Activated CD8-positive, alpha-beta memory T cell treated with anti-CD3 and anti-CD28 coated beads for 36 hours (primary cell): Measurements from ENCODE around the gene FOXL1. TPM values are rescaled to one million over a fixed set of nuclear protein-coding genes. Genes with fewer than 3 reads are reported as not detected.

Source experiments
- CTCF ChIA-PET: fragments of 350-600 bp; sonication (Branson Sonifier 250); formaldehyde crosslinking; loops from one replicate; lab custom pipeline; 2021; ENCODE audit warnings: antibody characterized with exemption; lab: Charles Lee
- POLR2A ChIA-PET: fragments of 350-600 bp; sonication (Branson Sonifier 250); formaldehyde crosslinking; loops from one replicate; lab custom pipeline; 2021; ENCODE audit warnings: antibody characterized with exemption; lab: Charles Lee
- total RNA-seq, 2 experiments: library from RNA; stranded (reverse); gene quantifications; one replicate each; pipeline ENCODE4 v1.2.3, GENCODE V29; 2021

Gene FOXL1
- not detected for total RNA-seq

DNA sequence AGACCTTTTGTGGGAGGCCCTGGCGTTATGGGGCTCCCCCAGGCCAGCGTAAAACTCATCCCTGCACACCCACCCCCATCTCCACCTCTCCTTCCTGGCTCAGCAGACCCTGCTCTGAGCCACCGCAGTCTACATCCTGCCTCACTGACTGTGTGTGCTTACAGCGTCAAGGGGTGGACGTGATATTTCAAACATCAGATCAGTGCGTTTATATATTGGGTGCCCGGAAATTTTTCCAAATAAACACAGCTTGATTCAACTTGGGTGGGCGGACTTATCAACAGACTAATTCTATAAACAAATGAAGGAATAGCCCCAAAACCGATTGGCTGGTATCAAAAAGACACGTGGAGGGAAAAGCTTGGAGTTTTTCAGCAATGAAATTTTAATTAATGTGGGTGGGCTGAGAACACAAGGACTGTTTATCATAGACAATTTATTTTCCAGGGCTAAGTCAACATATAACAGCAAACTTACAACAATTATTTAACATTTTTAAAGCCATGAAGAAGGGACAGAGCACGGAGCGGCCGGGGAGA is at the start of gene FOXL1:
FOXL1 (plus strand) TSS at position 489 of the 539 bp plus-strand sequence. CDS start 175 bp downstream, outside the sequence.
- CTCF ChIA-PET = no interaction called here
- POLR2A ChIA-PET = no interaction called here

DNA sequence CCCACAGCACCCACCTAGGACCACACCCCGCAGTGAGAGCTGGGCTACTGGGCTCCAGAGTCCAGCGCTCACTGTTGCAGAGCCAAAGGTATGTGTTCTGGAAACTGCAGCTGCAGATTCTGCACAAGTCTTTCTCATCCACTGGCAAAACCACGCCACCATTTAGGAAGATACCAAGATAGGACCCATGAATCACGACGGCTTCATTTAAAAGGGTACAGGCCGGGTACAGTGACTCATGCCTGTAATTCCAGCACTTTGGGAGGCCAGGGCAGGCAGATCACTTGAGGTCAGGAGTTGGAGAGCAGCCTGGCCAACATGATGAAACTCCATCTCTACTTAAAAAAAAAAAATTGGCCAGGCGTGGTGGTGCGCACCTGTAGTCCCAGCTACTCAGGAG is 49.2 kb upstream of the FOXL1 start:
- CTCF ChIA-PET = no interaction called here
- POLR2A ChIA-PET = no interaction called here

DNA sequence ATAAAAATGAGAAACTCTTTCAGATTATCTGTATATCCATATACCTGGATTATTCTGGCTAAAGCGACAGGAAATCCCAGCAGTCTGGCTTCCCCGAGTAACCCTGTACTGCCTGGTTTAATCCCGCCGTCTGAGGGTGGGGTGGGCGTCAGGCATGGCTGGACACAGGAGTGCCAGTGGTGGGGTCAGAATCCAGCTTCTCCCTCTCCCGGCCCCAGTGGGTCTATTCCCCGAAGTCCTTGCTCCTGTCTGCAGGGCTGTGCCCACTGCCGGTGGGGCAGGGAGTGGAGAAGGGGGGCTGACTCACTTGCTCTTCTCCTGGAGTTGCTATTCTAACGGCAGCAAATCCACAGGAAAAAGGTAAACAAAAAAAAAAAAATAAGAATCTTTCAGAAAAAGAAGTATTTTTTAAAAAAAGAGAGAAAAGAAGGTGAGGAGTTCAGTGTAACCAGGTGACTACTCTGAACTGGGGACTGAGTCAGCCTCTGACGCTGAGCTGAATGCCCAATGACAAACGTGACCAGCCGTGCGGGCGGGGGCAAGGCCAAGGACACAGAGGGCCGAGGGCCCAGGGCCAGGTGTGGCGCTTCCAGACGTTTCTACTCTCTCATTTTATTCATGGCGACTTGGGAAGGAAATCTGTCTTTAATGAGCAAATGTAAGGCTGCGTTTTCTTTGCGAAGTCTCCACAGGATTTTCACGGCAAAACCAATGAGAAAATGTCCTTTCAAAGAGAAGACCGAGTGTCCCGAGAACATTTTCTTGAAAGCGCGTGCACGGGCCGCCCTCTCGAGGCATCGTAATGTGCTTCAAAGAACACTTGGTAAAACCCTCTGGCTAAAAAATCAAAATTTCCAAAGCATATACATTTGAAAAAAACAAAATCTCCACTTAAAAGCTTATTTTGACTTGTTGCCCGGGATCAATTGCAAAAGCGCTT is 47.8 kb upstream of the FOXL1 start:
- CTCF ChIA-PET = interaction anchor here (0.6 kb wide), 1 partner anchor 347 kb away, joined by 3 read pairs; no protein-coding TSS in a partner anchor
- POLR2A ChIA-PET = interaction anchor here (0.6 kb wide), 1 partner anchor 554 kb away, joined by 4 read pairs; no protein-coding TSS in a partner anchor

DNA sequence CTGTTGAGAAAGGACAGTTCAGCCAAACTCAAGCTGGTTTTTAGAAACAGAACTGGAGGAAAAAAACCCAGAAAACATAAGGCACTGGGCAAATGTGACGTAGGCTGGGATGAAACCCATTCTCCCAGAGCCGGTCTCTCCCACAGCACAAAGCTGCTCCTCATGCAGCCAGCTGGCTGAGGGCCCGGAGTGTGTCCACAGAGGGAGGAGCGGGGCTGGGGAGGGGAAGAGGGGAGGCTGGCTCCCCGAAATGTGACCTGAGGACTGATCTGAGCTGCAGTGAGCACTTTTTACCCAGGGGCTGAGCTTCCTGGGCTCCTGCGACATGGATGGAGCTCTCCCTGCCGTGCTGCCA is 47.2 kb upstream of the FOXL1 start:
- ChIA-PET CTCF (interaction anchor here (0.6 kb wide), 1 partner anchor 348 kb away, joined by 3 read pairs; no protein-coding TSS in a partner anchor), POLR2A (no interaction called here)

DNA sequence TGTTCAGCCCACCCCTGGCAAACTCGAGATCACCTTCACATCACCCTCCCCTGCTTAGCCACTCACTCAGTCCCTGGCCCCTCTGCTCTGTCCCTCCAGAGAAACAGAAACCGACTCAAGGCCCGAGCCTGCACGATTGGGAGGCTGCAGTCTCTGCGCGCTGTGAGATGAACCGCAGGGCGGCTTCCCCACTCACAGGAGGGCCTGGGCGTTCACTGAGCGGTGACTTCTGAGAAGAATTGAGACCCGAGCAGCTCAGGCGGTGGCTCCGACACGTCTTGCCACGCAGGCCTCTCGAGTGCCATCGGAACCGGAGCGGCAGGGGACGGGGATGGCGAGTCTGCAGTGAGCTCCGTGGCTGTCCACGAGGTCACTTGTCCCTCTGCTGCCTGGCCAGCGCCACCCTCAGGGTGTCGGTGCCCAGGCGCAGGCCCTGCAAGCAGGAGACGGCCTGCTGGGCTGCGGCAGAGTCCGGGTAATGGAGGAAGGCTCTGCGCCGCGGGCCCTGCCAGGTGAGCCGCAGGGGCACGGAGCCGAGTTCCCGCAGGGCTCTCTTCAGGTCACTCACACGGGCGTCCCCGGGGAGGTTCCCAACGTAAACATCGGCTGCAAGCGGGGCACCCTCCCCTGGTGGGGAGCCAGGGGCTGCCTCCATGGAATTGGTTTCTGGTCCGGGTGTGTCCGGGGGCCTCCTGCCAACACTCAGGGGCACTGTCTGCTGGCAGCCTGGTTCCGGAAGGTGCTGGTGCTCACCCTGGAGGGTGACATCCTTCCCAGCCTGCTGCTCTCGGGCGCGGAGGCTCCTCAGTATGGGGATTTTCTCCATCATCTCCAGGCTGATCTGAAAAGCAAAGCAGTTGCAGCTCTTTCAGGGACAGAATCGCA is 46.5 kb upstream of the FOXL1 start:
- POLR2A ChIA-PET = no interaction called here
- CTCF ChIA-PET = no interaction called here

DNA sequence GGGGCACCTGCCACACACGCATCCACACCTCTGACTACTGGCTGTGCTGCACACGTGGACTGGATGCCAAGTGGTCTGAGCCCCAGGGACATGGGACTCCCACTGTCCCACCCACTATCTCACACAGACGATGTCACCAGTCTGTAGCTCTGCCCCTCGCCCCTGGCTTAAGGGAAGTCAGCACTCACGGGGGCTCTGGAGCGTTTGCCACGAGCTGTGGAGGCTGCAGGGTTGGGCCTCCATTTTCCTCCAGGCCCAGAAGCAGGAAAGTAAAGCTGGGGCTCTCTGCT is 45.9 kb upstream of the FOXL1 start:
- POLR2A ChIA-PET = no interaction called here
- CTCF ChIA-PET = no interaction called here

DNA sequence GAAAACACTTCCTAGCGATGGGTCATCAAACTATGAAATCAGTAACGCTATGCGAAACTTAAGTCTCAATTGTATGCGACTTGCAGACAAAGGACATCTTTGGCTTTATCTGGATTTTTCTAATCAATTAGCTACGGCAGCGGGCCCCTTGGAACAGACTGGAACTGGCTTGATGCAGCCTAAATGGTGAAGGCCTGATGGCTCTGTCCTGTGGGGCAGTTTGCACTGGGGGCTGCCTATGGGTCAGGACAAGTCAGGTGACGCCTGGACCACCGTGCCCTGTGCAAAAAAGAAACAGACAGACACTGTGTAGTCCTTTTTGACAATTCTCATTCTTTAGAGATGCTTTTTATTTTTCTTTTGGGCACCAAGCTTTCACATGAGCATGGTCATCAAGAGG is 45.3 kb upstream of the FOXL1 start:
- CTCF ChIA-PET = no interaction called here
- POLR2A ChIA-PET = no interaction called here

DNA sequence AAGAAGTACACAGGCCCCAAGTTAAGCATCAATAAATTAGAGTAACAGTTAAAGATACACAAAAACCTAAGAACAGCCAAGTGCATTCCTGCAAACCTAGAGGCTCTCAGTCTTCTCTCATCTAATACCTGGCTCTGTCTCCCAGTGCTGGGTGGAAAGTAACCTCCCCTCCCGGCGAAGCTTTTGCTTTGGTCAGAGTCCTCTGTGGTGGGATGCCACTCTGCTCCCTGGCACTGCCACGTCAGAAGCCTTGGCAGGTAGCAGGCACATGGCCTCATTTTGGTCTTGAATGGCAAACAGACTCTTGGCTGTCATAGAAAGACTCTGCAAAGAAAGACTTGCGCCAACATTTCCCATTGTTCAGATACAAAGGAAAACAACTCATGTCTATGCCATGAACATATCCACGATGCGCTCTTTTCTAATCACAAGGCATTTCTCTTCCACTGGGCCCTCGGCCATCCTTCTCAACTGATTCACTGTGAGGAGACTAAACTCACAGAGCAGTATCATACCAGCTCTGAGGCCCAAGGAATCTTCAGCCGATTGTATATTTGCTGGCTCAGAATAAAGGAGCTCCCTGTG is 44.5 kb upstream of the FOXL1 start:
- POLR2A ChIA-PET = no interaction called here
- CTCF ChIA-PET = no interaction called here

DNA sequence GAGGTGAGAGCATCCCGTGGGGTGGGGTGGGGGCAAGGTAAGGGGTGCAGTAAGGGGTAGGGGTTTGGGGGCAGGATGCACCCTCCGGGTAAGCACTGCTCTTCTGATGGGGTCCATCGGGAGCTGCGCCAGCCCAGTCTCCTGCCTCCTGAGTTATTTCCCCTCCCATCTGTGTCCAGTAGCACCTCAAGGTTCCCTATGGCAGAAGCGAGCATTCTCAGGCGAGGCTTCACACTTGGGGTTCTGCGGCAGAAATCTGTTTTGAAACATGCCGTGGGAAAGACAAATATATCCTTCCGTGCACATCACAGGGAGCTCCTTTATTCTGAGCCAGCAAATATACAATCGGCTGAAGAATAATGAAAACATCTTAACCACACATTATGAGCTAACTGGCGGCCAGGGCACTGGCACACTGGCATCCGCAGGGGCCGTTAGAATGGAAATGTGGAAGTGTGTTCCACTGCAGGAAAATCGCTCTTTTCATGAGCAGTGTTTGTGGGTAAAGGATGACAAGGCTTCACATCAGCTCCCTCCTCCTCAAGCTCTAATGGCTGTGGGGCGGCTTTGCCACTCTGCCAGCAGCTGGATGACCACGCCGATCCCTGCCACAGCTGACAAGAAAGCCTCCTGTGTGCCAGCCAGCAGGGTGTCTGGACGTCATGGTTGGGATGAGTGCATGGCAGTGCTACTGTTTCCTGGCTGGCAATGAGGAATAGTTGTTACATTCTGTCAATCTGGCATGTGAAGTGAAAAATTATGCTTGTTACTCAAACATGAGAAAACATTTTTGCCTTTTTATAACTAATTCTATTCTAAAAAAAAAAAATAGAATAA is 43.4 kb upstream of the FOXL1 start:
- ChIA-PET CTCF (no interaction called here), POLR2A (no interaction called here)

DNA sequence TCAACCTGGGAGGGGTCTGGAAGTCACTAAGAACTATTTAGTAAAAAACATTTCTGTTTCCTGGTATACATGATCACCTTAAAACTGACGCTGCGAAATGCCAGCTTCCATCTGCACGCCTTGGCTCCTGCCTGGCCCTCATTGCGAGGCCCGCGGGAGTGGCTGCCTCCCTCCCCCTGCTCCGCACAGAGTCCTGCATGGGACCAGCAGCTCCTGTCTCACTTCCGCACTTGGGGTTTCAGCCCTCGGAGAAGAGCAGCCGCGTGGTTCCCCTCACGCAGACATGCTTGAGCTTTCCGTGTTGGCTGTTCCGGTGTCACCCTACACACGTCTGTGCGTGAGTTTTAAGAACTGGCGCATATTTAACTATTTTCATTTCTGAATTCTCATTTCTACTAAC is 41.7 kb upstream of the FOXL1 start:
- ChIA-PET CTCF (interaction anchor here (1.2 kb wide), 1 partner anchor 19 kb away, joined by 3 read pairs; no protein-coding TSS in a partner anchor), POLR2A (no interaction called here)

DNA sequence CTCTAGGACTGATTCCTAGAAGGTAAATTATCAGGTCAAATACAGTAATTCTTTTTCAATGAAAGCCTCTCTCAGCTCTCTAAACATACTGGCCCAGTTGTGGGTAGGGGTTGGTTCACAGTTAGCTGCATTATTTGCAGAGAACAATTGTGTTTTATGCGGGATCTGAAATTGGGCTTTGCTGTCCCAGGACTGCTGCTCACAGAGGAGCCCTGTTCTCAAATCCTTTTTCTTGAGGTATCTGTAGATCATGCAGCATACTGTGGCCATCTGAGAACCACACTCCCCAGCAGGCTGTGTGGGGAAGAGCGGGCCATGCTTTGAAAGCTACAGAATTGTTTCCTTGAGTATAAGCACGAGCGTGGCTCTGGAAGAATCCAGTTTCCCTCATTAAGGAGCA is 40.9 kb upstream of the FOXL1 start:
- ChIA-PET CTCF (no interaction called here), POLR2A (no interaction called here)

DNA sequence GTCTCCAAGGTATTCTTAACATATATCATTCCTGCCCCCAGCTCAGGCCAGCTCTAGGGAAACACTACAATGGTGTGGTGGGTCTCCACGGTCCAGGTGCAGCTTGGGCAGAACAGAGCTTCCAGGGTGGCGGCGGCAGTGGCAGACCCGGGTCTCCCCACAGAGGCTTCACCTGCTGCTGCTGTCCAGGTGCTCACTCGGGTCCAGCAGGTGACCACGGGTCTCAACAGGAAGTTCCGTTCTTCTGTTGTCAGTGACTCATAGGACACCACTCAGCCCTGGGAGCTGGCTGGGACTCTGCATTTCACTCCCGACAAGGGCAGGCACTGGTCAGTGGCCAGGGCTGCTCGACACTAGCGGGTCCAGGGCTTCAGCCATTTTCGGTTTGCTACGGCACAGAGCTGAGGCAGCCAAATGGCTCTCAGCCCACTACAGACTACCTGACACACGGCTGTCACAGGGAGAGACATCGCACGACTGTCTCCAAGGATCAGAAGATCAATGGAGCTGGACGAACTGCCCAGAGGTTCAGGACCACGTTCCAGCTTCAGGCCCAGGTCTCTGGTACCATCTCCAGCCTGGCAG is 40.1 kb upstream of the FOXL1 start:
- CTCF ChIA-PET = no interaction called here
- POLR2A ChIA-PET = no interaction called here

DNA sequence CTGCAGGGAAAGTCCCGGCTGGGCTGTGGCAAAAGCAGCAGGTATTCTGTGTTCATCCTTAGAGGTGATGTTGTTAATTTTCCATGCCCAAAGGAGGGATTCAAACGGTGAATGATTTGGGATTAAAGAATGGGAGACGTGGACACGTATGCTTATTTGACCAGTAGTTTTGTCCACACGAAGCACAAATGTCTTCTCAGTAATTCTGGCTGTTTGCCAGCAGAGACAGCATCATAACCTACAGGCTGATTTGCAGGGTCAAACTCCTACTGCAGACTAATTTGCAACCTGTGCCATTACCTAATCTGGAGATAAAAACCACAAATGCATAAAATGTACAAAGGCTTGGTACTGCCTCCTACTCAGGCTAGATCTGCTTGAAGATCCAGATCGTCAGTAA is 37.5 kb upstream of the FOXL1 start:
- POLR2A ChIA-PET = no interaction called here

DNA sequence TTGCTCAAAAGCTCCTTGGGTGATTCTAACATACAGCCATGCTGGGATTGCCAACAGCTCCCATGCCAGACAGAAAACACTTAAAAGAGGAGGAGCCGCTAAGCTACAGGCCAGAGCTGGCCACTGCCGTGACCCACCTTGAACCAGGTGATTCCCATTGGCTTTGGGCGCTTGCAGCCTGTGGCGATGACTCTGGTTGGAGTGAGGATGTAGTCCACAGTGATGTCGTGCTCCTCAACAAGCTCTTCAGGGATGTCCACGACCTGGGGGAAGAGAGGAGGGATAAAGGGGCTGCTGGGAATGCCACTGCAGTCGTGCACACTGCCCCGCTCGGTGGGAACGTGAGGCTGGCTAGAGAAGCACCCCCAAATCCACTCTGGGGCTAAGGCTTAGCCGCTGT is 36.8 kb upstream of the FOXL1 start:
- ChIA-PET CTCF (interaction anchor here (1.3 kb wide), 1 partner anchor 23 kb away, joined by 3 read pairs; no protein-coding TSS in a partner anchor), POLR2A (no interaction called here)

More for the DNA sequence above, 37.5 kb upstream of the FOXL1 start:
- CTCF ChIA-PET = interaction anchor here (1.3 kb wide), 1 partner anchor 24 kb away, joined by 3 read pairs; no protein-coding TSS in a partner anchor

DNA sequence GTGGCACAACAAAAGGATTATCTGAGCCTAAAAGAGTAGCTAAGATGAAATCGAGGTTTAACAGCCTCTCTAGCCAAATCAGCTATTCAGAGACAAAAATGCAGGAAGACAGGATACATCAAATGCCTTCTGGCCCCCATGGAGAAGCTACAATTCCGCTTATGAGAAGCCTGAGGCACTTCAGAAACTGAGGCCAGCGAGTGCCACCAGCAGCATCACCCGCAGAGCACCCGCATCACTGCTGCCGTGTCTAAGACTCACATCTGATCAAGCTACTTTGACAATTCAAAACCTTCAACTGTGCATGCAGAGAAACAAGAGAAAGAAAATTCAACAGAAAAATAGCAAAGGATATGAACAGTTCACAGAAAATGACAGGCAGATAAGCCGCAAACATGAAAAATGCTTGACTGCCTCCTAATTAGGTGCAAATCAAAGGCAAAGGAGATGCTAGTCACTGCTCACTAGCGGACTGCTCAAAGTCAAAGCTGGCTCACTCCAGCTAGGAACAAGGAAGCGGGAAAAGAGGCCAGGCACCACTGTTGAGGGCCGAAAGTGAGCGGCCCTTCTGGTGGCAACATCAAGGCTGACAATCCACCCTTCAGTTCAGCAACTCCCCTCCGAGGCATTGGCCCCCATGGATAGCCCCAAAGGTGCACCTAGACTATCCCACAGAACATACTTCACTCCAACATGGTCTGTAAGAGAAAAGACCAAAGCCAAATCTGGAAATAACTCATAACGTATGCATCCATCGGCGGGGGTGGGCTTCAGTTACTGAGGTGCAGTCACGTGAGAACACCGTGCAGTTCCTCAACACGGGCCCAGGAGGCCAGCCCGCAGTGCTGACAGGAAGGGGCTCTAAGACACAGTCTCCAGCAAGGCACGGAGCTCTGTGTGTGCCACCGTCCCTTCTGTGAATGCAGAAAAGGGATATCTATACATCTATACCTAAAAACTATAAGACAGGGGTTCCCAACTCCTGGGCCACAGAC is 35.3 kb upstream of the FOXL1 start:
- POLR2A ChIA-PET = no interaction called here
- CTCF ChIA-PET = no interaction called here

DNA sequence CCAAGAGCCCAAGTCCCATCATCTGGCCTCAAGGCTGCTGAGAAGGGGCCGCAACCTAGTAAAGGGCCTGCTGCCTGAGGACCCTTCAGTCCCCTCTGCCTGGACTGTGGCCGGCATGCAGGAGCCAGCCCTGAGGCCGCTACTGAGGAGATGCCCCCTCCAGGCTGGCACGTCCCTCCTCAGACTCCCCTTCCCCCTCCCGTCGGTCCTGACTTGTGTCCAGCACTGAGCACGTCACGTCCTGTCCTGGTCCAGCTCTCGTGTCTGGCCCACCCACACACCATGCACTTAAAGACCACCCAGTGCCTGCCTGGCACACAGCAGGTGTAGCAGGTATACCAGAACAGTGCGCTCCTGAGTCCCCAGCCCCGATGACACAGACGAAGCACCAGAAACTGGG is 32.9 kb upstream of the FOXL1 start:
- ChIA-PET CTCF (no interaction called here), POLR2A (no interaction called here)

DNA sequence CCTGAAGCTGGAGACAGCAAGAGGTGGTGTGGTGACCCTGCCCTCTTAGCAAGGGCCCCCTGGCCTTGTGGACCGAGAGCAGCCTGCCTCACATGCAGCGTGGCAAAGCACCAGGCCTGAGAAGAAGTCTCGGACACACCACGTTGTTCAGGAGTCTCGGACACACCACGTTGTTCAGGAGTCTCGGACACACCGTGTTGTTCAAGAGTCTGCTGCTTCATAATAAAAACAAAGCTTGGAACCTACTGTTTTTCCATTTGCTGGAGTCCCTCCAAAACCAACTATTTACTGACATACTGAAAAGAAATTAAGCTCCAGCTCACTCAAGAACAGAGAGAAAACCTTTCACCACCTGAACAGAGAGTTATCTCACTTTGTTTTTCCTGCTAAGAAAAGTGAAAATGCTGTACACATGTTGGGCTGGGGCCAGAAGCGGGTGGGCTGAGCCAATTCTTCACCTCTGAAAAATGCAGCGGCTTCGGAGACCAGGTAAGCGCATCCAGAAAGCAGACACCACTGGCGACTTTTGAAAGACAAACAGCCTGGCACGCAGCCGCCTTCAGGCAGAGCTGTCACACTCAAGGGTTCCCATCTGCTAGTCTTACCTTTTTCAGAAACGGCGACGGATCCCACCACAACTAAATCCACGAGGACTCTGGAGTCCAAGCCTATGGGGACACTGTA is 32.3 kb upstream of the FOXL1 start:
- ChIA-PET CTCF (no interaction called here), POLR2A (no interaction called here)
